ENCODE measurements around the gene EEF1AKMT2.

The EEF1AKMT2 gene

GRCh38 chr10:124723826-124724225, 67.9 kb downstream of the EEF1AKMT2 start:
- DNase-seq (ENCODE audit: extremely low read depth, low read depth): no peak
- no peak overlapping the region for H3K4me3 ChIP-seq (replicated peaks; ENCODE audit: low read depth, low read length)
- TF ChIP-seq, protein P1, sequence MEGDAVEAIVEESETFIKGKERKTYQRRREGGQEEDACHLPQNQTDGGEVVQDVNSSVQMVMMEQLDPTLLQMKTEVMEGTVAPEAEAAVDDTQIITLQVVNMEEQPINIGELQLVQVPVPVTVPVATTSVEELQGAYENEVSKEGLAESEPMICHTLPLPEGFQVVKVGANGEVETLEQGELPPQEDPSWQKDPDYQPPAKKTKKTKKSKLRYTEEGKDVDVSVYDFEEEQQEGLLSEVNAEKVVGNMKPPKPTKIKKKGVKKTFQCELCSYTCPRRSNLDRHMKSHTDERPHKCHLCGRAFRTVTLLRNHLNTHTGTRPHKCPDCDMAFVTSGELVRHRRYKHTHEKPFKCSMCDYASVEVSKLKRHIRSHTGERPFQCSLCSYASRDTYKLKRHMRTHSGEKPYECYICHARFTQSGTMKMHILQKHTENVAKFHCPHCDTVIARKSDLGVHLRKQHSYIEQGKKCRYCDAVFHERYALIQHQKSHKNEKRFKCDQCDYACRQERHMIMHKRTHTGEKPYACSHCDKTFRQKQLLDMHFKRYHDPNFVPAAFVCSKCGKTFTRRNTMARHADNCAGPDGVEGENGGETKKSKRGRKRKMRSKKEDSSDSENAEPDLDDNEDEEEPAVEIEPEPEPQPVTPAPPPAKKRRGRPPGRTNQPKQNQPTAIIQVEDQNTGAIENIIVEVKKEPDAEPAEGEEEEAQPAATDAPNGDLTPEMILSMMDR (IDR thresholded peaks at IDR 0.05; ENCODE audit: low read depth, low read length, missing control alignments): no peak

DNA sequence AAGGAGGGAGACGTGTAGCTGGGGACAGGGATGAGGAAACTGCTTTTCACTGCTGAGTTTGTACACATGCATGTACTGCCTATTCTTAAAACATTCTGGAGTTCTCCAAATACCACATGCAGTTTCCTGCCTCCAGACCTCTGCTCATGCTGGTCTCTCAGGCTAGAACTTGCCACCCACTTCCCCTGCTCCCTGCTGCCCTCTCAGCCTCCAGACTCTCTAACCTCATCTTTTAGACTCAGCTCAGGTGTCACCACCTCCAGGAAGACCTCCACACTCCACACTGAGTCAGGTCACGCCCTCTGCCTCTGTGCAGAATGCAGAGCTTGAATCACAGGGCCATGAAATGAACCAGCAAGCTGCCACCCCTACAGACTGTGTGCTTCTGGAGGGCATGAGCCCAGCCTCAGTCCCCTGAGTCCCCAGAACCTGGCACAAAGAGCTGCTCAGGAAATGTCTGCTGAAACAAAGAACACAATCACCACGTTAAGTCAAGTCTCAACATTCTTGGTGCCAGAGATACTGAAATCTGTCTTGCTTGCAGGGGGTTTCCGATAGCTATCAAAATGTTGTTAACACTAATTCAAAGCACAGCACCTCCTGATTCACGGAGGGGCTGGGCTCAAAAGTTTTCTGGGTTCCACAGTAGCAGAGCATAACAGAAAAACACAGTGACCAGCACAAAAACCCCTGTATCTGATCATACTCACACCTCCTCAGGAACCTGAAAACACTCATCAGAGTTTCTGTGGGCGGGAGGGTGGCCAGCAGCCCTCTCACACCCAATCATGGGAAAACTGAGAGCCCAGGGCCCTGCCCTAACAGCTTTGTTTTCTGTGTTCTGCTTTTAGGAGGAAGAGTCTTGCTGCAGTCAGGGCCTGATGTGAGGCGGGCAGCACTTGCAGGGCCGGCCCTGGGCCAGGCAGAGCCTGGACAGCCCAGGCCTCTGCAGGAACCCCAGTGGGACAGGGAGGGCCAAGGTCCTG, 68.6 kb downstream of the EEF1AKMT2 start:
- DNase-seq (ENCODE audit: extremely low read depth, low read depth): no peak
- TF ChIP-seq, protein P1 (IDR thresholded peaks at IDR 0.05; ENCODE audit: low read depth, low read length, missing control alignments): no peak
- no peak overlapping the region for H3K4me3 ChIP-seq (replicated peaks; ENCODE audit: low read depth, low read length)

DNA sequence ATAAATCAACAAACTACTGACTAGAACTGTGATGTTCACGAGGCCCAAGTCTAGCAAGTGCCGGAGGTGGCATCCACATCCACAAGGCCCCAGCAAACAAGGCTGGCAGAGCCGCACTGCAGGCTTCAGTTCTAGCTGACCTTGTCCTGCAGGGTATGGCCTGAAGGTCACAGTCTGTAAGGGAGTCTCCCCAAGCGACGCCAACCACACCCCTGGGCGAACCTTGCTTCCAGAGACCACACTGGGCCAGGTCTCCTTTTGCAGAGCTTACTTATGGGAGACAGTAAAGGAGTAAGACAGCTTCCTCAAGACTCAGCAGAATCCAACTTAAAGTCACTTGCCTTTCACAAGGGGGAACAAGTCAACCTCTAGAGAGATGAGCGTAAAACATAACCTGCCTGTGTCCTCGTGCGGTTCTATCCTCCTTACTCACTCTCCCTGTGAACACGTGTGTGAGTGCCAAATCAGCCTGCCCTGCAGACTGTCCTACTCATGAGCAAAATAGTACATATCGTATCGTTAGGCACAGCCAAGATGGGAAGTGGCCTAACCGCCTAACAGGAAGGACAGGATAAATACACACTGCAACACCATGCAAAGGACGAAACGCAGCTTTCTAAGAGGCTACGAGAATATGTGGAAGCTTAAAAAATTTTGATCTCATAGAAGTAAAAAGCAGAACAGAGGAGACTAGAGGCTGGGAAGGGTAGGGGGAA, 70.2 kb downstream of the EEF1AKMT2 start:
- no peak for DNase-seq (ENCODE audit: extremely low read depth, low read depth)
- no peak overlapping the region for H3K4me3 ChIP-seq (replicated peaks; ENCODE audit: low read depth, low read length)
- TF ChIP-seq, protein P1 (IDR thresholded peaks at IDR 0.05; ENCODE audit: low read depth, low read length, missing control alignments): no peak

GRCh38 chr10:124719213-124719851, 72.4 kb downstream of the EEF1AKMT2 start:
- no peak overlapping the region for H3K4me3 ChIP-seq (replicated peaks; ENCODE audit: low read depth, low read length)
- DNase-seq (ENCODE audit: extremely low read depth, low read depth): no peak
- TF ChIP-seq, protein P1 (IDR thresholded peaks at IDR 0.05; ENCODE audit: low read depth, low read length, missing control alignments): peak; percentile 57

DNA sequence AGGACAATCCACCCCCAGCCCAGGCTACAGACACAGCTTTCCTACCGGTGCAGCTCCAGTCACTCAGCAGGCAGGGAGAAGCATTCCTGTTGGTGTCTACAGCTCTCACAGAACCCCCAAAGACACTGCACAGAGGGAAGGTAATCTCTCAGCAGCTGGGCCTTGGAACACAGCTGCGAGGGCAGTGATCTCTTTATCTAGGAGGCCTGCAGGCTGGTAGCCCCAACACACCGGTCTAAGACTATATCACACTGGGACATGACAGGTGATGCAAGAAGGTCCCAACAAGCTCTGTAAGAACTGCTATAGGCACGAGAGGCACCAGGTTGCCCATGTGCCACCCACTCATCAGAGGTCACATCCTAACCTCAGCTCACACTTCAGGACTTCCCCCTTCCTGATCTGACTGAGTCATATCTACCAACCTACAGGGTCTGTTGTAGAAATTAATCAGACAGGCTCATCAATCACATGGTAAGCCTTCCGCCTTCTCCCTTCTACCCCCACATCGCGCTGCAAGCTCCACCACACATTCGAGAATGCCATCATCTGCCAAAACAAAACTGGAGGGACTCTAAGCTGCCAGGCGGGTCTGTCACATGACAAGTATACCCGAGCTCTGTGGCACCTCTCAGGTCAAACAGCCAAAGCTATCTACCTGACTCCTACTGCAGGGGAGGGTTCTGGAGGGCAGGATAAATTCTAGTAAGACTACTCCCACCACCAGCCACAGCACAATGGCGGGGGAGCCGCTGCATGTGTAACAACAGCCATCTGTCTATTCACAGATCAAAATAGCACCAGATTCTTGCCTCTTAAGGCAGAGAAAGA, 73.6 kb downstream of the EEF1AKMT2 start:
- no peak overlapping the region for H3K4me3 ChIP-seq (replicated peaks; ENCODE audit: low read depth, low read length)
- TF ChIP-seq, protein P1 (IDR thresholded peaks at IDR 0.05; ENCODE audit: low read depth, low read length, missing control alignments): no peak
- no peak for DNase-seq (ENCODE audit: extremely low read depth, low read depth)

All from HFF-Myc (cell line).